Thymus (tissue), 11 donors: ENCODE measurements around the gene GRPEL1. TPM values are rescaled to one million over a fixed set of nuclear protein-coding genes. Genes with fewer than 3 reads are reported as not detected.

Experiments
- DNase-seq, 9 donors: peaks; one replicate each; pipeline ENCODE4 v3.0.0-alpha.2; 2013; ENCODE audit warnings: low spot score in 9 of 9, low read depth in 6 of 9, missing footprints in 1 of 9
- H3K27ac ChIP-seq, 2 donors: one replicate each; pipeline ENCODE4 v1.5.1; 2013; ENCODE audit warnings: control low read depth in 1 of 2, low read depth in 1 of 2, low read length in 1 of 2, mild to moderate bottlenecking in 1 of 2, moderate library complexity in 1 of 2
- H3K27me3 ChIP-seq, 2 donors: one replicate each; pipeline ENCODE4 v1.5.1; 2013; ENCODE audit warnings: low read length in 1 of 2; ENCODE audit not compliant: control insufficient read depth in 2 of 2, insufficient read depth in 1 of 2
- H3K36me3 ChIP-seq, 2 donors: one replicate each; pipeline ENCODE4 v1.5.1; 2013; ENCODE audit warnings: low read length in 1 of 2, mild to moderate bottlenecking in 1 of 2, moderate library complexity in 1 of 2; ENCODE audit not compliant: control insufficient read depth in 2 of 2, insufficient read depth in 2 of 2
- H3K4me1 ChIP-seq, 2 donors: one replicate each; pipeline ENCODE4 v1.5.1; 2013; ENCODE audit warnings: low read length in 2 of 2; ENCODE audit not compliant: control insufficient read depth in 2 of 2, insufficient read depth in 2 of 2
- H3K4me3 ChIP-seq, 2 donors: one replicate each; pipeline ENCODE4 v1.5.1; 2013; ENCODE audit warnings: low read length in 2 of 2, control low read depth in 1 of 2, mild to moderate bottlenecking in 1 of 2
- H3K9me3 ChIP-seq, 2 donors: one replicate each; pipeline ENCODE4 v1.5.1; 2013; ENCODE audit warnings: low read length in 1 of 2, mild to moderate bottlenecking in 1 of 2; ENCODE audit not compliant: control insufficient read depth in 2 of 2, insufficient read depth in 1 of 2
- WGBS: extraction: QIAGEN DNeasy Blood & Tissue Kit; methylation state at CpG from one replicate; pipeline ENCODE4 v1.1.7; 2013; 5-methylcytosine and 5-hydroxymethylcytosine counted together
- polyA plus RNA-seq: library from polyadenylated mRNA; stranded (reverse); fragments of 200-250 nt; gene quantifications from one replicate; pipeline ENCODE4 v1.2.3, GENCODE V29; 2013
- total RNA-seq: library from RNA; stranded (reverse); fragments of 120-200 nt; gene quantifications from one replicate; pipeline ENCODE4 v1.2.4, GENCODE V29; 2013
- donor health status: healthy.

The GRPEL1 gene
- total and polyA plus RNA-seq, 2 donors, result 20.4 to 29.7 TPM

GRCh38 chr4:7044137-7044930 lies 23.5 kb downstream of the GRPEL1 start:
- Histone ChIP-seq H3K27me3 (peaks cover 20 to 31% of the 10 kb centered on the region in 2 donors), H3K9me3 (peaks cover 0 to 5% of the 10 kb centered on the region in 2 donors), H3K4me1 (peaks cover 19 to 42% of the 10 kb centered on the region in 2 donors), H3K27ac (no peak overlapping the region), H3K4me3 (peak overlapping the region; percentile 80 to 92), H3K36me3 (peaks cover 0 to 3% of the 10 kb centered on the region in 2 donors)
- 48% methylated on average over 29 of the region's 29 CpGs for WGBS
- DNase-seq, result no peak

GRCh38 chr4:7043284-7044136 lies 24.4 kb downstream of the GRPEL1 start, which contains the start of gene TADA2B:
TADA2B (plus strand) TSS chr4:7043372; CDS start chr4:7043580, 208 bp downstream.
- under 1% methylated on average over 117 of the region's 119 CpGs for WGBS
- DNase-seq, result peak in 6 of 9 donors; percentile 21 to 82 (median 44)
- peak within 1 kb of the TSS; percentile 80 to 92 for H3K4me3 ChIP-seq
- H3K27me3 ChIP-seq, result peaks cover 20 to 31% of the 10 kb centered on the region in 2 donors
- H3K27ac ChIP-seq, result peak within 1 kb of the TSS; percentile 37 to 91
- H3K36me3 ChIP-seq, result peaks cover 0 to 3% of the 10 kb centered on the region in 2 donors
- peaks cover 19 to 42% of the 10 kb centered on the region in 2 donors for H3K4me1 ChIP-seq
- peaks cover 0 to 5% of the 10 kb centered on the region in 2 donors for H3K9me3 ChIP-seq

GRCh38 chr4:7042503-7043283 lies 25.2 kb downstream of the GRPEL1 start:
- Histone ChIP-seq H3K27me3 (peaks cover 20 to 31% of the 10 kb centered on the region in 2 donors), H3K27ac (peak overlapping the region in 1 of 2 donors; percentile 20), H3K9me3 (peaks cover 0 to 5% of the 10 kb centered on the region in 2 donors), H3K36me3 (peaks cover 0 to 3% of the 10 kb centered on the region in 2 donors), H3K4me1 (peaks cover 19 to 42% of the 10 kb centered on the region in 2 donors), H3K4me3 (peak overlapping the region; percentile 53 to 92)
- DNase-seq, result peak in 8 of 9 donors; percentile 39 to 86 (median 74)
- under 1% methylated on average over 90 of the region's 90 CpGs for WGBS

- H3K9me3 ChIP-seq, result peaks cover 0 to 5% of the 10 kb centered on the region in 2 donors
- H3K27ac ChIP-seq, result no peak overlapping the region
- peaks cover 19 to 41% of the 10 kb centered on the region in 2 donors for H3K4me1 ChIP-seq
- WGBS, result 25% methylated on average over 42 of the region's 42 CpGs
- H3K36me3 ChIP-seq, result peaks cover 0 to 3% of the 10 kb centered on the region in 2 donors
- DNase-seq, result peak in 3 of 9 donors; percentile 15 to 38 (median 18)
- peaks cover 20 to 31% of the 10 kb centered on the region in 2 donors for H3K27me3 ChIP-seq
- H3K4me3 ChIP-seq, result peak overlapping the region; percentile 53 to 92
These were observed 25.9 kb downstream of the GRPEL1 start for GRCh38 chr4:7041801-7042502.

GRCh38 chr4:7041246-7041645 lies 26.6 kb downstream of the GRPEL1 start:
- no peak overlapping the region for H3K27ac ChIP-seq
- H3K36me3 ChIP-seq, result peaks cover 0 to 3% of the 10 kb centered on the region in 2 donors
- H3K4me1 ChIP-seq, result peaks cover 16 to 34% of the 10 kb centered on the region in 2 donors
- H3K4me3 ChIP-seq, result no peak overlapping the region
- no peak for DNase-seq
- peaks cover 0 to 5% of the 10 kb centered on the region in 2 donors for H3K9me3 ChIP-seq
- 90% methylated on average over 19 of the region's 19 CpGs for WGBS
- H3K27me3 ChIP-seq, result peaks cover 20 to 31% of the 10 kb centered on the region in 2 donors

- no peaks in the 10 kb centered on the region for H3K36me3 ChIP-seq
- no peak overlapping the region for H3K4me3 ChIP-seq
- H3K9me3 ChIP-seq, result peaks cover 0 to 5% of the 10 kb centered on the region in 2 donors
- no peak for DNase-seq
- 88% methylated on average over 4 of the region's 4 CpGs for WGBS
- H3K27ac ChIP-seq, result no peak overlapping the region
- H3K27me3 ChIP-seq, result peaks cover 20 to 31% of the 10 kb centered on the region in 2 donors
- peaks cover 11 to 29% of the 10 kb centered on the region in 2 donors for H3K4me1 ChIP-seq
These were observed 27.1 kb downstream of the GRPEL1 start for GRCh38 chr4:7040765-7041164.

GRCh38 chr4:7037425-7037824 lies 30.4 kb downstream of the GRPEL1 start:
- Histone ChIP-seq H3K9me3 (peaks cover 0 to 5% of the 10 kb centered on the region in 2 donors), H3K27me3 (peaks cover 15 to 21% of the 10 kb centered on the region in 2 donors), H3K4me1 (peaks cover 4 to 6% of the 10 kb centered on the region in 2 donors), H3K4me3 (no peak overlapping the region), H3K27ac (no peak overlapping the region), H3K36me3 (peaks cover 0 to 3% of the 10 kb centered on the region in 2 donors)
- no peak for DNase-seq
- WGBS, result 76% methylated on average over 6 of the region's 6 CpGs
